OCI-LY1 (cell line): ENCODE results near the gene FLVCR2.

ENCODE experiments used
- H2AFZ ChIP-seq: fragments of 200-600 bp; sonication (generic), shearing (Covaris generic); 2 replicates; pipeline ENCODE4 v1.6.0; 2014; ENCODE audit warnings: antibody characterized with exemption, mild to moderate bottlenecking, low read length
- H3F3A ChIP-seq: fragments of 200-600 bp; sonication (generic), shearing (Covaris generic); 2 replicates; pipeline ENCODE4 v1.6.0; 2014; ENCODE audit warnings: mild to moderate bottlenecking, antibody characterized with exemption, low read length, moderate library complexity; ENCODE audit not compliant: insufficient read depth
- H3K27ac ChIP-seq: fragments of 200-600 bp; sonication (generic); 2 replicates; pipeline ENCODE4 v1.5.1; 2014; ENCODE audit warnings: low read length, mixed run types, mild to moderate bottlenecking, low read depth; ENCODE audit not compliant: poor library complexity, severe bottlenecking
- H3K27me3 ChIP-seq: fragments of 200-600 bp; sonication (generic); 2 replicates; pipeline ENCODE4 v1.6.0; 2014; ENCODE audit warnings: antibody characterized with exemption, mild to moderate bottlenecking, low read length, moderate library complexity; ENCODE audit not compliant: insufficient read depth
- H3K36me3 ChIP-seq: fragments of 200-600 bp; sonication (generic); 2 replicates; pipeline ENCODE4 v1.6.1; 2014; ENCODE audit warnings: mild to moderate bottlenecking, antibody characterized with exemption, low read length, moderate library complexity, mixed read lengths; ENCODE audit not compliant: insufficient read depth
- H3K4me1 ChIP-seq: fragments of 200-600 bp; sonication (generic); 2 replicates; pipeline ENCODE4 v1.5.1; 2014; ENCODE audit warnings: mild to moderate bottlenecking, low read length, moderate library complexity; ENCODE audit not compliant: insufficient read depth, severe bottlenecking
- H3K4me2 ChIP-seq: fragments of 200-600 bp; sonication (generic), shearing (Covaris generic); 2 replicates; pipeline ENCODE4 v1.6.1; 2014; ENCODE audit warnings: low read length
- H3K4me3 ChIP-seq: fragments of 200-600 bp; sonication (generic); 2 replicates; pipeline ENCODE4 v1.5.1; 2014; ENCODE audit warnings: low read length, low read depth, mild to moderate bottlenecking, mixed read lengths; ENCODE audit not compliant: poor library complexity, severe bottlenecking
- H3K79me2 ChIP-seq: fragments of 200-600 bp; shearing (Covaris generic); 2 replicates; pipeline ENCODE4 v1.6.1; 2016; ENCODE audit warnings: mixed run types, low read length, mixed read lengths; ENCODE audit not compliant: insufficient read depth
- H3K9ac ChIP-seq: fragments of 200-600 bp; sonication (generic), shearing (Covaris generic); 2 replicates; pipeline ENCODE4 v1.6.1; 2014; ENCODE audit warnings: mild to moderate bottlenecking, low read length, mixed read lengths
- H3K9me2 ChIP-seq: fragments of 200-600 bp; sonication (generic), shearing (Covaris generic); 2 replicates; pipeline ENCODE4 v1.6.1; 2014; ENCODE audit warnings: low read depth, mild to moderate bottlenecking, low read length, mixed read lengths
- H3K9me3 ChIP-seq: fragments of 200-600 bp; shearing (Covaris generic); 2 replicates; pipeline ENCODE4 v1.6.1; 2014; ENCODE audit warnings: low read length, mixed read lengths
- H4K20me1 ChIP-seq: fragments of 200-600 bp; sonication (generic), shearing (Covaris generic); 2 replicates; pipeline ENCODE4 v1.6.0; 2016; ENCODE audit warnings: mild to moderate bottlenecking, low read length; ENCODE audit not compliant: insufficient read depth
- CTCF ChIP-seq: fragments of 200-600 bp; sonication (generic), shearing (Covaris generic); IDR thresholded peaks from 2 replicates; pipeline ENCODE4 v1.5.1; 2017; ENCODE audit warnings: mild to moderate bottlenecking, antibody characterized with exemption, low read length, moderate library complexity, mixed read lengths
- EZH2 ChIP-seq: fragments of 200-600 bp; sonication (generic), shearing (Covaris generic); IDR thresholded peaks from 2 replicates; pipeline ENCODE4 v1.8.0; 2017; ENCODE audit warnings: borderline replicate concordance, mixed run types, mild to moderate bottlenecking, antibody characterized with exemption, low read length, moderate library complexity, mixed read lengths

FLVCR2 gene

GRCh38 chr14:75614179-75614578 lies 35.8 kb downstream of the FLVCR2 start:
- Histone ChIP-seq H3K9ac (no peak overlapping the region), H4K20me1 (no peaks in the 10 kb centered on the region), H3K4me2 (no peak overlapping the region), H3F3A (no peaks in the 10 kb centered on the region), H2AFZ (no peak overlapping the region), H3K27me3 (peaks cover 7% of the 10 kb centered on the region; the same call in 1 of the 2 replicates), H3K9me3 (peaks cover 6% of the 10 kb centered on the region; the same call in 1 of the 2 replicates), H3K4me3 (no peak overlapping the region), H3K4me1 (peaks cover 4% of the 10 kb centered on the region), H3K9me2 (no peaks in the 10 kb centered on the region), H3K79me2 (no peaks in the 10 kb centered on the region), H3K36me3 (no peaks in the 10 kb centered on the region; the same call in 1 of the 2 replicates), H3K27ac (no peak overlapping the region)
- TF ChIP-seq EZH2, result no peak
- TF ChIP-seq CTCF, result no peak

GRCh38 chr14:75615200-75615599 lies 36.8 kb downstream of the FLVCR2 start:
- H3K27ac ChIP-seq, result no peak overlapping the region
- no peak overlapping the region for H3K4me2 ChIP-seq
- no peaks in the 10 kb centered on the region for H4K20me1 ChIP-seq

GRCh38 chr14:75619548-75619947 lies 41.1 kb downstream of the FLVCR2 start:
- Histone ChIP-seq H3K27me3 (peaks cover 4% of the 10 kb centered on the region; the same call in 1 of the 2 replicates), H3K4me1 (peaks cover 7% of the 10 kb centered on the region), H3K27ac (no peak overlapping the region), H3K4me3 (no peak overlapping the region), H3F3A (no peaks in the 10 kb centered on the region), H3K9ac (no peak overlapping the region), H4K20me1 (no peaks in the 10 kb centered on the region), H3K9me2 (no peaks in the 10 kb centered on the region), H2AFZ (no peak overlapping the region), H3K36me3 (no peaks in the 10 kb centered on the region; the same call in 1 of the 2 replicates), H3K9me3 (no peaks in the 10 kb centered on the region; the same call in 1 of the 2 replicates), H3K4me2 (no peak overlapping the region), H3K79me2 (no peaks in the 10 kb centered on the region)
- TF ChIP-seq EZH2, result no peak
- no peak for TF ChIP-seq CTCF

More at GRCh38 chr14:75615200-75615599, 36.8 kb downstream of the FLVCR2 start:
- no peak overlapping the region for H2AFZ ChIP-seq
- H3K9ac ChIP-seq, result no peak overlapping the region
- H3K79me2 ChIP-seq, result no peaks in the 10 kb centered on the region
- H3K27me3 ChIP-seq, result peaks cover 7% of the 10 kb centered on the region; the same call in 1 of the 2 replicates
- H3K4me1 ChIP-seq, result peaks cover 4% of the 10 kb centered on the region
- no peaks in the 10 kb centered on the region; the same call in 1 of the 2 replicates for H3K36me3 ChIP-seq
- H3K4me3 ChIP-seq, result no peak overlapping the region
- H3F3A ChIP-seq, result no peaks in the 10 kb centered on the region
- no peaks in the 10 kb centered on the region for H3K9me2 ChIP-seq
- peaks cover 6% of the 10 kb centered on the region; the same call in 1 of the 2 replicates for H3K9me3 ChIP-seq
- TF ChIP-seq CTCF (no peak), EZH2 (no peak)
